Activated T-cell treated with anti-CD3 and anti-CD28 coated beads for 1 hour (primary cell): Measurements from ENCODE around the gene P3H4.

Experiments
- DNase-seq: peaks from one replicate; pipeline ENCODE4 v3.0.0-alpha.2; 2020; ENCODE audit warnings: low read depth

The P3H4 gene

GRCh38 chr17:41821776-41822175 lies 10.0 kb upstream of the P3H4 start:
- no peak for DNase-seq

- DNase-seq: no peak
Observed at GRCh38 chr17:41818024-41818423, 6.3 kb upstream of the P3H4 start.

GRCh38 chr17:41816637-41817320 lies 5.0 kb upstream of the P3H4 start:
- no peak for DNase-seq

- DNase-seq: no peak
Observed at GRCh38 chr17:41814195-41814594, 2.4 kb upstream of the P3H4 start.

- DNase-seq: no peak
Observed at GRCh38 chr17:41813699-41814124, 2.0 kb upstream of the P3H4 start.

GRCh38 chr17:41813152-41813680 lies 1.5 kb upstream of the P3H4 start:
- DNase-seq: no peak

GRCh38 chr17:41812381-41813151 lies 817 bp upstream of the P3H4 start, which contains the start of gene FKBP10:
Gene FKBP10, plus strand, starts transcription at chr17:41813004. Its CDS starts 31 bp downstream, at chr17:41813035.
- DNase-seq: peak; percentile 30

GRCh38 chr17:41810659-41811548 lies 845 bp downstream of the P3H4 start:
- no peak for DNase-seq

- no peak for DNase-seq
Observed at GRCh38 chr17:41806685-41807445, 4.9 kb downstream of the P3H4 start.

GRCh38 chr17:41803049-41804020 lies 8.4 kb downstream of the P3H4 start:
- no peak for DNase-seq

GRCh38 chr17:41801374-41802271 lies 10.1 kb downstream of the P3H4 start:
- DNase-seq: peak; percentile 75

GRCh38 chr17:41800601-41801373 lies 11.0 kb downstream of the P3H4 start:
- DNase-seq: no peak

- no peak for DNase-seq
Observed at GRCh38 chr17:41799366-41799765, 12.4 kb downstream of the P3H4 start.

- DNase-seq: no peak
Observed at GRCh38 chr17:41797377-41797776, 14.4 kb downstream of the P3H4 start.

- DNase-seq: no peak
Observed at GRCh38 chr17:41796121-41796895, 15.4 kb downstream of the P3H4 start.

GRCh38 chr17:41794540-41794975 lies 17.2 kb downstream of the P3H4 start:
- DNase-seq: no peak

- no peak for DNase-seq
Observed at GRCh38 chr17:41793784-41794539, 17.8 kb downstream of the P3H4 start.
